Panc1 (cell line): ENCODE measurements around the gene ZNF415.

ENCODE experiments used
- CTCF ChIP-seq: fragments of 450-650 bp; IDR thresholded peaks from 2 replicates; pipeline ENCODE4 v1.5.1; 2017; ENCODE audit warnings: mild to moderate bottlenecking
- POLR2AphosphoS5 ChIP-seq: IDR thresholded peaks from 2 replicates; pipeline ENCODE4 v1.6.1; 2012; ENCODE audit warnings: mild to moderate bottlenecking, low read depth, low read length, moderate library complexity
- REST ChIP-seq, 2 experiments: IDR thresholded peaks; 2 replicates each; pipeline ENCODE4 v1.6.1; 2011 to 2012; ENCODE audit warnings: low read depth in 2 of 2, control low read depth in 1 of 2, low read length in 1 of 2, mild to moderate bottlenecking in 1 of 2, moderate library complexity in 1 of 2; ENCODE audit not compliant: insufficient read depth in 1 of 2
- SIN3A ChIP-seq: IDR thresholded peaks from 2 replicates; pipeline ENCODE4 v1.6.1; 2012; ENCODE audit warnings: low read depth, mild to moderate bottlenecking, low read length, moderate library complexity, borderline replicate concordance; ENCODE audit not compliant: insufficient read depth
- TCF7L2 ChIP-seq: IDR thresholded peaks from 2 replicates; pipeline ENCODE4 v1.6.1; 2011; ENCODE audit warnings: mild to moderate bottlenecking, low read depth, low read length, inconsistent platforms

- TF ChIP-seq CTCF (no peak), POLR2AphosphoS5 (no peak), REST (IDR thresholded peaks at IDR 0.05; ENCODE audit: insufficient read depth in 1 of 2, low read depth in 2 of 2, low read length in 1 of 2) (peak in 1 of 2 experiments; percentile 85; a peak in 2 of 4 replicates), TCF7L2 (no peak), SIN3A (no peak)
These were observed 45.3 kb upstream of the ZNF415 start for GRCh38 chr19:53177986-53178385.
